NCI-H82 treated with DMSO at 0.1 percent for 48 hours (cell line): ENCODE results near the gene CCM2.

ENCODE experiments used
- DNase-seq: peaks from one replicate; lab custom pipeline; 2025; ENCODE audit not compliant: unreplicated experiment; lab: John Stamatoyannopoulos, UW

Gene CCM2

GRCh38 chr7:44969049-44969700, 30.8 kb upstream of the CCM2 start:
- DNase-seq: no peak

- no peak for DNase-seq
Measured at GRCh38 chr7:44969701-44970522, 30.1 kb upstream of the CCM2 start.

GRCh38 chr7:44970523-44971051, 29.4 kb upstream of the CCM2 start:
- no peak for DNase-seq

- DNase-seq: no peak
Measured at GRCh38 chr7:44971188-44971901, 28.7 kb upstream of the CCM2 start.

- DNase-seq: no peak
Measured at GRCh38 chr7:44971902-44972441, 28.0 kb upstream of the CCM2 start.

GRCh38 chr7:44972562-44972961, 27.4 kb upstream of the CCM2 start:
- DNase-seq: no peak

- no peak for DNase-seq
Measured at GRCh38 chr7:44973610-44974401, 26.2 kb upstream of the CCM2 start.

- DNase-seq: no peak
Measured at GRCh38 chr7:44974549-44974948, 25.5 kb upstream of the CCM2 start.

GRCh38 chr7:44975331-44976039, 24.5 kb upstream of the CCM2 start:
- DNase-seq: no peak

- no peak for DNase-seq
Measured at GRCh38 chr7:44976040-44976745, 23.8 kb upstream of the CCM2 start.

- DNase-seq: no peak
Measured at GRCh38 chr7:44976746-44977196, 23.2 kb upstream of the CCM2 start.

- no peak for DNase-seq
Measured at GRCh38 chr7:44977304-44977958, 22.6 kb upstream of the CCM2 start.

GRCh38 chr7:44977959-44978335, 22.1 kb upstream of the CCM2 start:
- no peak for DNase-seq

GRCh38 chr7:44978511-44979366, 21.3 kb upstream of the CCM2 start, which contains the start of gene MYO1G:
TSS of gene MYO1G (minus strand) at chr7:44979015. CDS start at chr7:44978961, 54 bp downstream.
- DNase-seq: no peak

GRCh38 chr7:44979481-44980392, 20.3 kb upstream of the CCM2 start:
- no peak for DNase-seq

GRCh38 chr7:44980393-44981034, 19.5 kb upstream of the CCM2 start:
- DNase-seq: no peak
